Vagina (tissue), 2 donors: ENCODE results near the gene SLC24A3. TPM values are rescaled to one million over a fixed set of nuclear protein-coding genes. Genes with fewer than 3 reads are reported as not detected.

ENCODE experiments used
- DNase-seq, 2 donors: peaks; one replicate each; pipeline ENCODE4 v3.0.0-alpha.2; 2017; ENCODE audit errors: extremely low spot score in 2 of 2
- H3K27ac ChIP-seq: fragments of 200-600 bp; sonication (generic); one replicate; pipeline ENCODE4 v1.5.1; 2019
- H3K27me3 ChIP-seq: fragments of 200-600 bp; sonication (generic); one replicate; pipeline ENCODE4 v1.5.1; 2019
- H3K36me3 ChIP-seq, 2 donors: fragments of 200-600 bp; sonication (generic); one replicate each; pipeline ENCODE4 v1.5.1; 2017 to 2019
- H3K4me1 ChIP-seq: fragments of 200-600 bp; sonication (generic); one replicate; pipeline ENCODE4 v1.5.1; 2019
- H3K4me3 ChIP-seq, 2 donors: fragments of 200-600 bp; sonication (generic); 1 replicate in 1 of 2; 2 replicates in 1 of 2; pipeline ENCODE4 v1.5.1; 2016 to 2019
- H3K9me3 ChIP-seq: fragments of 200-600 bp; sonication (generic); one replicate; pipeline ENCODE4 v1.5.1; 2019
- POLR2A ChIP-seq, 2 donors: fragments of 450-650 bp; IDR thresholded peaks; one replicate each; pipeline ENCODE4 v1.6.1; 2017; ENCODE audit warnings: antibody characterized with exemption in 2 of 2, mild to moderate bottlenecking in 2 of 2, moderate library complexity in 2 of 2
- POLR2AphosphoS5 ChIP-seq, 2 donors: sonication (generic); formaldehyde crosslinking; IDR thresholded peaks; one replicate each; pipeline ENCODE4 v1.9.0; 2017; ENCODE audit warnings: antibody characterized with exemption in 2 of 2, mild to moderate bottlenecking in 2 of 2, low read depth in 1 of 2; ENCODE audit not compliant: insufficient read depth in 1 of 2
- intact Hi-C: fragments of 100-400 bp; cut with DNase I; formaldehyde crosslinking; loops from one replicate; pipeline ENCODE4 v1.15.1; 2023
- total RNA-seq: library from RNA; depleted of rRNA; stranded (reverse); fragments of >200 nt; gene quantifications from one replicate; pipeline ENCODE4 v1.2.3, GENCODE V29; 2016
- TF ChIP-seq, protein P1 (sequence below), 3 experiments: fragments of 450-650 bp in 2 of 3; fragments of 200-600 bp in 1 of 3; sonication (generic) in 1 of 3; IDR thresholded peaks; one replicate each; pipeline ENCODE4 v1.5.1; 2017 to 2019; ENCODE audit warnings: antibody characterized with exemption in 3 of 3, mild to moderate bottlenecking in 2 of 3, moderate library complexity in 2 of 3

The SLC24A3 gene
- total RNA-seq, 1 donor from 2014 or later = 12.3 TPM

DNA sequence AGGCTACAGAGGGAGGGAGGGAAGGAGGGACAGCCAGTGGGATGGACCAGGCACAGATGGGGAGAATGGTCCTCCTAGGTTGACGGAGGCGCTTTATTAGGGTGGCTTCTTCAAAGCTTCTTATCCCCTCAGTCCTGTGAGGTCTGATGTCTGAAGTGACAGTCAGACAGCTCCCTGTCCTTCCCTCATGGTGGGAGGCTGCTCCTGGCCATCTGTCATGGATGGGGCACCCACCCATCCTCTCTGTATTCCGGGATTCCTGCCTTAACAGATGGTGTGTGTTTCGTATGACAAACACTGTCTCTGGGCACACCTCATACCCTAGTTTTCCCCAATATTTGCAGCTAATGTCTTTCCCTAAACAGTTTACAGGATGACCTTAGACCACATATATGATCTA is 553.5 kb downstream of the SLC24A3 start:
- Histone ChIP-seq H3K4me3 (no peak overlapping the region), H3K27me3 (no peaks in the 10 kb centered on the region), H3K36me3 (no peaks in the 10 kb centered on the region), H3K4me1 (peaks cover 19% of the 10 kb centered on the region), H3K27ac (no peak overlapping the region), H3K9me3 (no peaks in the 10 kb centered on the region)
- TF ChIP-seq, protein P1, sequence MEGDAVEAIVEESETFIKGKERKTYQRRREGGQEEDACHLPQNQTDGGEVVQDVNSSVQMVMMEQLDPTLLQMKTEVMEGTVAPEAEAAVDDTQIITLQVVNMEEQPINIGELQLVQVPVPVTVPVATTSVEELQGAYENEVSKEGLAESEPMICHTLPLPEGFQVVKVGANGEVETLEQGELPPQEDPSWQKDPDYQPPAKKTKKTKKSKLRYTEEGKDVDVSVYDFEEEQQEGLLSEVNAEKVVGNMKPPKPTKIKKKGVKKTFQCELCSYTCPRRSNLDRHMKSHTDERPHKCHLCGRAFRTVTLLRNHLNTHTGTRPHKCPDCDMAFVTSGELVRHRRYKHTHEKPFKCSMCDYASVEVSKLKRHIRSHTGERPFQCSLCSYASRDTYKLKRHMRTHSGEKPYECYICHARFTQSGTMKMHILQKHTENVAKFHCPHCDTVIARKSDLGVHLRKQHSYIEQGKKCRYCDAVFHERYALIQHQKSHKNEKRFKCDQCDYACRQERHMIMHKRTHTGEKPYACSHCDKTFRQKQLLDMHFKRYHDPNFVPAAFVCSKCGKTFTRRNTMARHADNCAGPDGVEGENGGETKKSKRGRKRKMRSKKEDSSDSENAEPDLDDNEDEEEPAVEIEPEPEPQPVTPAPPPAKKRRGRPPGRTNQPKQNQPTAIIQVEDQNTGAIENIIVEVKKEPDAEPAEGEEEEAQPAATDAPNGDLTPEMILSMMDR (IDR thresholded peaks at IDR 0.05) = no peak
- TF ChIP-seq POLR2A (IDR thresholded peaks at IDR 0.05) = no peak
- no peak for TF ChIP-seq POLR2AphosphoS5 (IDR thresholded peaks at IDR 0.05; ENCODE audit: insufficient read depth in 1 of 2, low read depth in 1 of 2)
- intact Hi-C loops = no loop called here
- peak in 1 of 2 donors; percentile 58 for DNase-seq

DNA sequence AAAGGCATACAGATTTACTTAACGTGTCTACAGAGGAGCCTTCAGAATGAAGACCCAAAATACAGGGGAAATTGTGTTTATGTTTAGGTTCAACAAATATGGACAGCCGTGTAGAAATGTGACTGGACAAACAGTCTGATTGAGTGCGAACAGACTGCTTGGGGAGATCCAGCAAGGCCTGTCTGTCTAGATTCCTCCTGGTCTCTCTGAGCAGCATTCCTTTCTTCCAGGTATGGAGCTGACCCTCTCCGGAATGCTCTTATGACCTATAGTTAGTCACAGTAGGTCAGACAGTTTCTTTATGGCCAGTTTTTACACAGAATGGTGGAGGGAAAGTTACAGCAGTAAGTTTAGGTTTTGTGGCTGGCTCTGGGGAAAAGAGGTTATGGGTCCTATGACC is 554.6 kb downstream of the SLC24A3 start:
- intact Hi-C loops = no loop called here
- TF ChIP-seq POLR2AphosphoS5 (IDR thresholded peaks at IDR 0.05; ENCODE audit: insufficient read depth in 1 of 2, low read depth in 1 of 2) (no peak), POLR2A (IDR thresholded peaks at IDR 0.05) (no peak)
- TF ChIP-seq, protein P1 (IDR thresholded peaks at IDR 0.05) = no peak

DNA sequence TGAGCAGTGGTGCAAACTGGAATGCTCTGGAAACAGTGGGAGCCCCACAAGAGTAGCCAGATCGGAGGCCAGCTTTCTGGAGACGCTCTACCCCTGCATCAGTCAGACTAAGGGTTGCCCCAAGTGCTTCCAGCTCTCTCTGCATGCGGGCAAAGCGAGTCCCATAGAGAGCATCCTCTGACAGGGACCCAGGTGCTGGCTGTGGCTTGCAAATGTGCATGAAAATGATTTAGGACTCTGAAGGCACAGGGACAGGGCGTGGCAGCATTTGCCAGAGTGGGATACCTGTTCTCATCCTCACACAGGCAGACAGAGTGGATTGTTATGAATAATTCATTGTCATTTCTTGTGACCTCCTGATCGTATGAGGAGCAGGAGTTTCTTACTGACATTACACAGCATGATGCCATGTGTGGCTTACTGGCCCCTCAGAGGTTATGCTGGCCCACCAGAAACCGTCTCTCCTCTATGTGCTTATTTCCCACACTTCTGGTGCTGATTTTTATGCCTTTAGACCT is 555.9 kb downstream of the SLC24A3 start:
- no peaks in the 10 kb centered on the region for H3K9me3 ChIP-seq
- H3K36me3 ChIP-seq = no peaks in the 10 kb centered on the region
- no peak for DNase-seq
- H3K4me3 ChIP-seq = no peak overlapping the region
- no peak overlapping the region for H3K27ac ChIP-seq
- no peaks in the 10 kb centered on the region for H3K27me3 ChIP-seq
- no peak for TF ChIP-seq POLR2A (IDR thresholded peaks at IDR 0.05)
- no peak for TF ChIP-seq POLR2AphosphoS5 (IDR thresholded peaks at IDR 0.05; ENCODE audit: insufficient read depth in 1 of 2, low read depth in 1 of 2)
- TF ChIP-seq, protein P1 (IDR thresholded peaks at IDR 0.05) = no peak
- intact Hi-C loops = no loop called here
- H3K4me1 ChIP-seq = peaks cover 18% of the 10 kb centered on the region

More for the DNA sequence above, 554.6 kb downstream of the SLC24A3 start:
- no peaks in the 10 kb centered on the region for H3K27me3 ChIP-seq
- no peak overlapping the region for H3K4me3 ChIP-seq
- H3K9me3 ChIP-seq = no peaks in the 10 kb centered on the region
- peaks cover 18% of the 10 kb centered on the region for H3K4me1 ChIP-seq
- no peaks in the 10 kb centered on the region for H3K36me3 ChIP-seq
- no peak overlapping the region for H3K27ac ChIP-seq
- DNase-seq = peak in 1 of 2 donors; percentile 37

DNA sequence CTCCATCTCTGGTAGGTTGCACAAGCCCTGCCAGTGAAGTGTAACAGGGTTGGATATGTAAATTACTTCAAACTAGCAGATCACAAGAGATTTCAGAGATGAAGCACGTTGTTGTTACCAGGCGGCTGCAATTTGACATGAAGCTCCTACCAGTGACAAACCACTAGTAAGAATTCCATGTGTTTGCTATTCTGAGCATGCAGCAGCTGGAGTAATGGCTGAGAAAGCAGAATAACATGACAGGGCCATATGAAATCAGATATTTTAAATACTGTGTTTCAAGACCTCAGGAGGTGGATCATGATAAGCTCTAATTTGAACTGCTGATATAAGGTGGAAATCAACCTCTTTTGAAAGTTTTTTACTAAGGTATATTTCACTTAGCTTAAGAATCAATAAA is 557.1 kb downstream of the SLC24A3 start:
- no peaks in the 10 kb centered on the region for H3K27me3 ChIP-seq
- no peak overlapping the region for H3K4me3 ChIP-seq
- no peaks in the 10 kb centered on the region for H3K9me3 ChIP-seq
- TF ChIP-seq POLR2AphosphoS5 (IDR thresholded peaks at IDR 0.05; ENCODE audit: insufficient read depth in 1 of 2, low read depth in 1 of 2) (no peak), POLR2A (IDR thresholded peaks at IDR 0.05) (no peak)
- TF ChIP-seq, protein P1 (IDR thresholded peaks at IDR 0.05) = no peak
- H3K4me1 ChIP-seq = peaks cover 20% of the 10 kb centered on the region
- H3K36me3 ChIP-seq = no peaks in the 10 kb centered on the region
- no peak for DNase-seq
- intact Hi-C loops = no loop called here
- no peak overlapping the region for H3K27ac ChIP-seq

DNA sequence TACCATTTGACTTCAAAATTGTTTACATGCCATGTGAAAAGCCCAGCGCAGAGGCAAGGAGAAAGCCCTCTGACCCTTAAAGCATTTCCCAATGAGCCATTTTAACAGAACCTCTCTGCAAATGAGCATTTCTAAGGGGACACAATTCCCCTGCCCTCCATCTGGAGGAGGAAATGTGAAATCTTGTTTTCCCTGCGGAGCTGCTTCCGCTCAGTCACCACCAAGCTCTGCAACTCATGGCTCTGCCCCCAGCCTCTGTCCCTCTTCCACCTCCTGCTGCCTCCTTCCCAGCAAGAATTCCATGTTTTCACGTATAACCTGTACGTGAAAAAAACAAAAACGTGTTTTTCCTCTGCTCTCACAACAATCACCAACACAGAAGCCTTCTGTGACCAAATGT is 557.9 kb downstream of the SLC24A3 start:
- Histone ChIP-seq H3K4me1 (peaks cover 24% of the 10 kb centered on the region), H3K27ac (no peak overlapping the region), H3K4me3 (no peak overlapping the region), H3K9me3 (no peaks in the 10 kb centered on the region), H3K36me3 (no peaks in the 10 kb centered on the region), H3K27me3 (no peaks in the 10 kb centered on the region)
- no peak for DNase-seq
- intact Hi-C loops = no loop called here
- TF ChIP-seq POLR2A (IDR thresholded peaks at IDR 0.05) = no peak
- TF ChIP-seq, protein P1 (IDR thresholded peaks at IDR 0.05) = no peak
- TF ChIP-seq POLR2AphosphoS5 (IDR thresholded peaks at IDR 0.05; ENCODE audit: insufficient read depth in 1 of 2, low read depth in 1 of 2) = no peak
